Vagina (tissue), 2 donors: Measurements from ENCODE around the gene CAMK4. TPM values are rescaled to one million over a fixed set of nuclear protein-coding genes. Genes with fewer than 3 reads are reported as not detected.

Experiments
- DNase-seq, 2 donors: peaks; one replicate each; pipeline ENCODE4 v3.0.0-alpha.2; 2017; ENCODE audit errors: extremely low spot score in 2 of 2
- H3K27ac ChIP-seq: fragments of 200-600 bp; sonication (generic); one replicate; pipeline ENCODE4 v1.5.1; 2019
- H3K27me3 ChIP-seq: fragments of 200-600 bp; sonication (generic); one replicate; pipeline ENCODE4 v1.5.1; 2019
- H3K36me3 ChIP-seq, 2 donors: fragments of 200-600 bp; sonication (generic); one replicate each; pipeline ENCODE4 v1.5.1; 2017 to 2019
- H3K4me1 ChIP-seq: fragments of 200-600 bp; sonication (generic); one replicate; pipeline ENCODE4 v1.5.1; 2019
- H3K4me3 ChIP-seq, 2 donors: fragments of 200-600 bp; sonication (generic); 1 replicate in 1 of 2; 2 replicates in 1 of 2; pipeline ENCODE4 v1.5.1; 2016 to 2019
- H3K9me3 ChIP-seq: fragments of 200-600 bp; sonication (generic); one replicate; pipeline ENCODE4 v1.5.1; 2019
- POLR2A ChIP-seq, 2 donors: fragments of 450-650 bp; IDR thresholded peaks; one replicate each; pipeline ENCODE4 v1.6.1; 2017; ENCODE audit warnings: antibody characterized with exemption in 2 of 2, mild to moderate bottlenecking in 2 of 2, moderate library complexity in 2 of 2
- POLR2AphosphoS5 ChIP-seq, 2 donors: sonication (generic); formaldehyde crosslinking; IDR thresholded peaks; one replicate each; pipeline ENCODE4 v1.9.0; 2017; ENCODE audit warnings: antibody characterized with exemption in 2 of 2, mild to moderate bottlenecking in 2 of 2, low read depth in 1 of 2; ENCODE audit not compliant: insufficient read depth in 1 of 2
- intact Hi-C: fragments of 100-400 bp; cut with DNase I; formaldehyde crosslinking; loops from one replicate; pipeline ENCODE4 v1.15.1; 2023
- total RNA-seq: library from RNA; depleted of rRNA; stranded (reverse); fragments of >200 nt; gene quantifications from one replicate; pipeline ENCODE4 v1.2.3, GENCODE V29; 2016
- TF ChIP-seq, protein P1 (sequence below), 3 experiments: fragments of 450-650 bp in 2 of 3; fragments of 200-600 bp in 1 of 3; sonication (generic) in 1 of 3; IDR thresholded peaks; one replicate each; pipeline ENCODE4 v1.5.1; 2017 to 2019; ENCODE audit warnings: antibody characterized with exemption in 3 of 3, mild to moderate bottlenecking in 2 of 3, moderate library complexity in 2 of 3

The CAMK4 gene
- total RNA-seq, 1 donor from 2014 or later: 11.8 TPM

GRCh38 chr5:111271885-111272284 is 47.7 kb downstream of the CAMK4 start:
- no peak for DNase-seq
- Histone ChIP-seq H3K4me1 (no peaks in the 10 kb centered on the region), H3K9me3 (no peaks in the 10 kb centered on the region), H3K27ac (no peak overlapping the region), H3K36me3 (no peaks in the 10 kb centered on the region), H3K27me3 (no peaks in the 10 kb centered on the region), H3K4me3 (no peak overlapping the region)
- TF ChIP-seq POLR2A (IDR thresholded peaks at IDR 0.05) (no peak), POLR2AphosphoS5 (IDR thresholded peaks at IDR 0.05; ENCODE audit: insufficient read depth in 1 of 2, low read depth in 1 of 2) (no peak)
- TF ChIP-seq, protein P1, sequence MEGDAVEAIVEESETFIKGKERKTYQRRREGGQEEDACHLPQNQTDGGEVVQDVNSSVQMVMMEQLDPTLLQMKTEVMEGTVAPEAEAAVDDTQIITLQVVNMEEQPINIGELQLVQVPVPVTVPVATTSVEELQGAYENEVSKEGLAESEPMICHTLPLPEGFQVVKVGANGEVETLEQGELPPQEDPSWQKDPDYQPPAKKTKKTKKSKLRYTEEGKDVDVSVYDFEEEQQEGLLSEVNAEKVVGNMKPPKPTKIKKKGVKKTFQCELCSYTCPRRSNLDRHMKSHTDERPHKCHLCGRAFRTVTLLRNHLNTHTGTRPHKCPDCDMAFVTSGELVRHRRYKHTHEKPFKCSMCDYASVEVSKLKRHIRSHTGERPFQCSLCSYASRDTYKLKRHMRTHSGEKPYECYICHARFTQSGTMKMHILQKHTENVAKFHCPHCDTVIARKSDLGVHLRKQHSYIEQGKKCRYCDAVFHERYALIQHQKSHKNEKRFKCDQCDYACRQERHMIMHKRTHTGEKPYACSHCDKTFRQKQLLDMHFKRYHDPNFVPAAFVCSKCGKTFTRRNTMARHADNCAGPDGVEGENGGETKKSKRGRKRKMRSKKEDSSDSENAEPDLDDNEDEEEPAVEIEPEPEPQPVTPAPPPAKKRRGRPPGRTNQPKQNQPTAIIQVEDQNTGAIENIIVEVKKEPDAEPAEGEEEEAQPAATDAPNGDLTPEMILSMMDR (IDR thresholded peaks at IDR 0.05): no peak
- intact Hi-C loops: no loop called here

GRCh38 chr5:111277061-111277460 is 52.9 kb downstream of the CAMK4 start:
- Histone ChIP-seq H3K4me1 (no peaks in the 10 kb centered on the region), H3K36me3 (no peaks in the 10 kb centered on the region), H3K9me3 (no peaks in the 10 kb centered on the region), H3K27me3 (no peaks in the 10 kb centered on the region), H3K27ac (no peak overlapping the region), H3K4me3 (no peak overlapping the region)
- no peak for DNase-seq
- intact Hi-C loops: no loop called here
- TF ChIP-seq, protein P1 (IDR thresholded peaks at IDR 0.05): no peak
- TF ChIP-seq POLR2A (IDR thresholded peaks at IDR 0.05): no peak
- TF ChIP-seq POLR2AphosphoS5 (IDR thresholded peaks at IDR 0.05; ENCODE audit: insufficient read depth in 1 of 2, low read depth in 1 of 2): no peak

GRCh38 chr5:111278858-111279504 is 54.8 kb downstream of the CAMK4 start:
- TF ChIP-seq, protein P1 (IDR thresholded peaks at IDR 0.05): peak; percentile 13 to 53 (median 37)
- no peak for TF ChIP-seq POLR2A (IDR thresholded peaks at IDR 0.05)
- no peak for TF ChIP-seq POLR2AphosphoS5 (IDR thresholded peaks at IDR 0.05; ENCODE audit: insufficient read depth in 1 of 2, low read depth in 1 of 2)
- Histone ChIP-seq H3K27me3 (no peaks in the 10 kb centered on the region), H3K36me3 (no peaks in the 10 kb centered on the region), H3K9me3 (no peaks in the 10 kb centered on the region), H3K27ac (no peak overlapping the region), H3K4me1 (no peaks in the 10 kb centered on the region), H3K4me3 (no peak overlapping the region)
- DNase-seq: no peak
- intact Hi-C loops: no loop called here

DNA sequence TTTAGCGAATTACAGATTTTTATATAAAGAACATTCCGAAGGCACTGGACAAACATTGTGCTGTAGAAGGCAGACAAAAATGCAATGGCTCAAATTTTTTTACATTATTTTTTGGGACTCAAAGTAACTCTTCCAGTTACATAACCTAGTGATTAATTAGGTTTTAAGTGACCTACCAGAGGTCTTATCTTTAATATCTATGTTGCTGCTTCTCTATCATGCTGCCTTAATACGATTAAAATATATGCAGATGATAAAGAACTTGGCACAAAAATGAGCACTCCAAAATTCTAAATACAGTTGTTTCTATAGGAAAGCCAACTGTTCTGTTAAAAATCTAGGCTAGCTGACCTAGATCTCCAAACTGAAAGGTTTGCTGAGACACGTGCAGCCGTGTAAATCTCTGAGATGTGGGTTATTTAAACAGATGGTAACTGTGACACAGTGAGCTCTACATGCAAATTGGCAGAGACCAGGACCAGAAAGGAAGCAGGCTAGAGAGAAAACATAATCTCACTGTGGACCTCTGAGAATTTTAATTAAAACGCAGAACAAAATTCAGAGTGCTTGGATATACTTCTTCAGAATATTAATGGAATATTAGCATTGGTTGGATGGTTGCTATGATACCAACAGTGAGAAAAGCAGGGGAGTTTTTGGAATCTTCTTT is 56.2 kb downstream of the CAMK4 start:
- TF ChIP-seq, protein P1 (IDR thresholded peaks at IDR 0.05): no peak
- TF ChIP-seq POLR2AphosphoS5 (IDR thresholded peaks at IDR 0.05; ENCODE audit: insufficient read depth in 1 of 2, low read depth in 1 of 2) (no peak), POLR2A (IDR thresholded peaks at IDR 0.05) (no peak)
- no peaks in the 10 kb centered on the region for H3K36me3 ChIP-seq
- intact Hi-C loops: no loop called here
- no peaks in the 10 kb centered on the region for H3K4me1 ChIP-seq
- H3K27ac ChIP-seq: no peak overlapping the region
- H3K4me3 ChIP-seq: no peak overlapping the region
- no peaks in the 10 kb centered on the region for H3K27me3 ChIP-seq
- DNase-seq: no peak
- no peaks in the 10 kb centered on the region for H3K9me3 ChIP-seq

DNA sequence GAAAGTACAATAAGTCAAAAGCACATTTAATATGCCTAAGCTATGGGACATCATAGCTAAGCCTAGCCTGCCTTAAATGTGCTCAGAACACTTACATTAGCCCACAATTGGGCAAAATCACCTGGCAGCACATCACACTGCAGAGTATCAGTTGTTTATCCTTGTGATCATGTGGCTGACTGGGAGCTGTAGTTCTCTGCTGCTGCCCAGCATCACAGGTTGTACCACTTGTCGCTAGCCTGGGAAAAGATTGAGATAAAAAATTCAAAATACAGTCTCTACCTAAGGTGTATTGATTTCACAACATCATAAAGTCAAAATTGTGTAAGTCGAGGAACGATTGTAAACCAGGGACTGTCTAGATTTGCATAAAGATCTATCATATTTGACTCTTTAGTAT is 58.6 kb downstream of the CAMK4 start:
- Histone ChIP-seq H3K9me3 (no peaks in the 10 kb centered on the region), H3K27me3 (no peaks in the 10 kb centered on the region), H3K27ac (no peak overlapping the region), H3K4me1 (no peaks in the 10 kb centered on the region), H3K4me3 (no peak overlapping the region), H3K36me3 (no peaks in the 10 kb centered on the region)
- no peak for DNase-seq
- intact Hi-C loops: no loop called here
- TF ChIP-seq POLR2A (IDR thresholded peaks at IDR 0.05) (no peak), POLR2AphosphoS5 (IDR thresholded peaks at IDR 0.05; ENCODE audit: insufficient read depth in 1 of 2, low read depth in 1 of 2) (no peak)
- TF ChIP-seq, protein P1 (IDR thresholded peaks at IDR 0.05): no peak
